ENCODE results near the gene IPPK. TPM values are rescaled to one million over a fixed set of nuclear protein-coding genes. Genes with fewer than 3 reads are reported as not detected.

The IPPK gene
- total RNA-seq, 1 experiment from 2014 or later: 10.6 TPM

DNA sequence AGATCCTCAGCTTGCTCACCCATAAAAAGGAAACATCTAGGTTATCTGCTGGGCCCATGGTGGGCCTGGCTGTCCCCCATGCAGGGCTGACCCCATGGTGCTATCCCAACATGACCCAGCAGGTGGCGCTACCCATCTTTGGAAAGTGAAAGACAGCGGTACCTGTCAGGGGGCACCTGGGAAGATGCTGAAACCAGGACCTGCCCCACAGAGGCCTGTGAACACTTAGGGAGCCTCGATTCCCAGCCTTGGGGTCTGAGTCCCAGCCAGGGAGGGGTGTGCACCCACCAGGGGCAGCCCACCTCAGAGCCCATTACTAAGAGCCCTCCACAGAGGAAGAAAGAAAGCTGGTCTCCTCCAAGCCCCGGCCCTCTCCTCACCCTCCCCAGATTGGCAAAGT, 46.6 kb upstream of the IPPK start:
- Histone ChIP-seq H3K27ac (ENCODE audit: low read length) (no peak overlapping the region), H3K4me3 (ENCODE audit: low read length) (no peak overlapping the region), H3K9ac (ENCODE audit: low read length) (no peak overlapping the region), H3K9me3 (ENCODE audit: low read length) (no peaks in the 10 kb centered on the region), H3K4me1 (ENCODE audit: insufficient read depth, low read length) (no peaks in the 10 kb centered on the region), H3K9me2 (replicated peaks; ENCODE audit: low read length) (no peaks in the 10 kb centered on the region), H3K27me3 (ENCODE audit: low read length) (no peaks in the 10 kb centered on the region), H3K4me2 (ENCODE audit: low read length) (no peak overlapping the region), H2AFZ (ENCODE audit: low read length) (no peak overlapping the region), H3K36me3 (ENCODE audit: low read depth, low read length) (peaks cover 2% of the 10 kb centered on the region), H3K79me2 (ENCODE audit: low read length) (no peaks in the 10 kb centered on the region), H3F3A (ENCODE audit: low read length, unreplicated experiment) (no peaks in the 10 kb centered on the region), H4K20me1 (ENCODE audit: low read length) (no peaks in the 10 kb centered on the region)
- BruUV-seq (replicated peaks): no TSS peak
- ATAC-seq (peak; percentile 69), DNase-seq (peak; percentile 62)
- POLR2A ChIA-PET (ENCODE audit: unreplicated experiment): no interaction called here
- intact Hi-C loops (cut with micrococcal nuclease): loop anchor here (1.0 kb wide), 1 partner anchor 74 kb away; no protein-coding TSS in a partner anchor
- TF ChIP-seq EZH2phosphoT487 (IDR thresholded peaks at IDR 0.05; ENCODE audit: borderline replicate concordance, low read length) (no peak), EZH2 (IDR thresholded peaks at IDR 0.05; ENCODE audit: low read length, unreplicated experiment) (no peak), CTCF (conservative IDR thresholded peaks at IDR 0.05; ENCODE audit: low read depth, low read length) (peak; percentile 86)
- CTCF ChIA-PET: no interaction called here

GRCh38 chr9:92715488-92716231, 45.7 kb upstream of the IPPK start:
- TF ChIP-seq CTCF (conservative IDR thresholded peaks at IDR 0.05; ENCODE audit: low read depth, low read length) (no peak), EZH2 (IDR thresholded peaks at IDR 0.05; ENCODE audit: low read length, unreplicated experiment) (no peak), EZH2phosphoT487 (IDR thresholded peaks at IDR 0.05; ENCODE audit: borderline replicate concordance, low read length) (no peak)
- Histone ChIP-seq H3K36me3 (ENCODE audit: low read depth, low read length) (peaks cover 2% of the 10 kb centered on the region), H3K4me2 (ENCODE audit: low read length) (no peak overlapping the region), H3K27me3 (ENCODE audit: low read length) (no peaks in the 10 kb centered on the region), H3K79me2 (ENCODE audit: low read length) (no peaks in the 10 kb centered on the region), H3K9me2 (replicated peaks; ENCODE audit: low read length) (no peaks in the 10 kb centered on the region), H3F3A (ENCODE audit: low read length, unreplicated experiment) (no peaks in the 10 kb centered on the region), H4K20me1 (ENCODE audit: low read length) (no peaks in the 10 kb centered on the region), H3K9ac (ENCODE audit: low read length) (no peak overlapping the region), H3K27ac (ENCODE audit: low read length) (no peak overlapping the region), H3K4me1 (ENCODE audit: insufficient read depth, low read length) (no peaks in the 10 kb centered on the region), H3K4me3 (ENCODE audit: low read length) (no peak overlapping the region), H2AFZ (ENCODE audit: low read length) (no peak overlapping the region), H3K9me3 (ENCODE audit: low read length) (no peaks in the 10 kb centered on the region)
- ATAC-seq (no peak), DNase-seq (no peak)
- ChIA-PET CTCF (no interaction called here), POLR2A (ENCODE audit: unreplicated experiment) (no interaction called here)
- BruUV-seq (replicated peaks): no TSS peak
- intact Hi-C loops (cut with micrococcal nuclease): loop anchor here (1.0 kb wide), 1 partner anchor 75 kb away; no protein-coding TSS in a partner anchor

GRCh38 chr9:92714787-92715487, 45.0 kb upstream of the IPPK start:
- POLR2A ChIA-PET (ENCODE audit: unreplicated experiment): no interaction called here
- H3F3A ChIP-seq (ENCODE audit: low read length, unreplicated experiment): no peaks in the 10 kb centered on the region
- no peak overlapping the region for H3K27ac ChIP-seq (ENCODE audit: low read length)
- peaks cover 2% of the 10 kb centered on the region for H3K36me3 ChIP-seq (ENCODE audit: low read depth, low read length)
- no peaks in the 10 kb centered on the region for H4K20me1 ChIP-seq (ENCODE audit: low read length)
- intact Hi-C loops (cut with micrococcal nuclease): no loop called here
- no peak overlapping the region for H3K4me3 ChIP-seq (ENCODE audit: low read length)
- no TSS peak for BruUV-seq (replicated peaks)
- no peaks in the 10 kb centered on the region for H3K9me3 ChIP-seq (ENCODE audit: low read length)
- no peaks in the 10 kb centered on the region for H3K4me1 ChIP-seq (ENCODE audit: insufficient read depth, low read length)
- no peak overlapping the region for H2AFZ ChIP-seq (ENCODE audit: low read length)
- TF ChIP-seq EZH2phosphoT487 (IDR thresholded peaks at IDR 0.05; ENCODE audit: borderline replicate concordance, low read length): no peak
- TF ChIP-seq CTCF (conservative IDR thresholded peaks at IDR 0.05; ENCODE audit: low read depth, low read length): no peak
- no peak for TF ChIP-seq EZH2 (IDR thresholded peaks at IDR 0.05; ENCODE audit: low read length, unreplicated experiment)
- ATAC-seq (no peak), DNase-seq (no peak)
- H3K27me3 ChIP-seq (ENCODE audit: low read length): no peaks in the 10 kb centered on the region
- no peaks in the 10 kb centered on the region for H3K79me2 ChIP-seq (ENCODE audit: low read length)
- no peak overlapping the region for H3K9ac ChIP-seq (ENCODE audit: low read length)
- CTCF ChIA-PET: no interaction called here
- H3K9me2 ChIP-seq (replicated peaks; ENCODE audit: low read length): no peaks in the 10 kb centered on the region
- H3K4me2 ChIP-seq (ENCODE audit: low read length): no peak overlapping the region
